ENCODE data around the gene UHRF1.

GRCh38 chr19:4991538-4991937 is 82.2 kb downstream of the UHRF1 start:
- TF ChIP-seq EZH2 (IDR thresholded peaks at IDR 0.05) (no peak), FOXP2 (optimal IDR thresholded peaks at IDR 0.05; ENCODE audit: control extremely low read depth, extremely low read length, insufficient read depth) (no peak)
